IMR-90 (cell line): Measurements from ENCODE around the gene ABCA4. TPM values are rescaled to one million over a fixed set of nuclear protein-coding genes. Genes with fewer than 3 reads are reported as not detected.

Experiments
- ATAC-seq: fragments of 200-7000 bp; cut with Tn5 transposase; 2 replicates; pipeline ENCODE4 v1.9.1; 2020; ENCODE audit warnings: low read depth, mild to moderate bottlenecking, moderate library complexity
- BruUV-seq: library from RNA; stranded (reverse); fragments of 400-500 nt; replicated peaks from 2 replicates; lab custom pipeline; 2021; lab: Mats Ljungman, UMichigan
- CTCF ChIA-PET: fragments of 300-600 bp; formaldehyde crosslinking; extraction: SDS; loops from one replicate; lab custom pipeline; 2021; ENCODE audit warnings: antibody characterized with exemption; lab: Yijun Ruan, JAX
- POLR2A ChIA-PET: fragments of 300-600 bp; sonication (Branson Sonifier 250); formaldehyde crosslinking; loops from one replicate; lab custom pipeline; 2022; ENCODE audit warnings: antibody characterized with exemption; ENCODE audit not compliant: unreplicated experiment; lab: Charles Lee
- DNase-seq: peaks from one replicate; pipeline ENCODE4 v3.0.0; 2013
- H2AFZ ChIP-seq: replicated peaks from 2 replicates; pipeline ENCODE3; 2013; ENCODE audit warnings: low read length, mild to moderate bottlenecking; ENCODE audit not compliant: poor library complexity
- H2AK5ac ChIP-seq: 2 replicates; pipeline ENCODE4 v1.6.1; 2013; ENCODE audit warnings: low read depth, low read length, inconsistent platforms
- H2AK9ac ChIP-seq: replicated peaks from 2 replicates; pipeline ENCODE3; 2013; ENCODE audit warnings: mild to moderate bottlenecking, low read depth, low read length, moderate library complexity; ENCODE audit not compliant: poor library complexity
- H2BK120ac ChIP-seq: 2 replicates; pipeline ENCODE4 v1.6.1; 2013; ENCODE audit warnings: low read depth, low read length, inconsistent platforms
- H2BK15ac ChIP-seq: 3 replicates; pipeline ENCODE4 v1.6.1; 2013; ENCODE audit warnings: low read depth, low read length, inconsistent platforms
- H2BK20ac ChIP-seq: 2 replicates; pipeline ENCODE4 v1.6.1; 2013; ENCODE audit warnings: low read depth, mild to moderate bottlenecking, inconsistent platforms, low read length, moderate library complexity
- H2BK5ac ChIP-seq: 2 replicates; pipeline ENCODE4 v1.6.1; 2013; ENCODE audit warnings: mild to moderate bottlenecking, low read depth, low read length, inconsistent platforms; ENCODE audit not compliant: poor library complexity, severe bottlenecking
- H3K14ac ChIP-seq: replicated peaks from 2 replicates; pipeline ENCODE4 v1.6.1; 2013; ENCODE audit warnings: low read depth, low read length, inconsistent platforms
- H3K18ac ChIP-seq: 2 replicates; pipeline ENCODE4 v1.6.1; 2013; ENCODE audit warnings: low read depth, low read length, control low read depth
- H3K23ac ChIP-seq: 2 replicates; pipeline ENCODE4 v1.6.1; 2013; ENCODE audit warnings: low read depth, low read length, inconsistent platforms
- H3K27ac ChIP-seq: 2 replicates; pipeline ENCODE4 v1.5.1; 2013; ENCODE audit warnings: mild to moderate bottlenecking, control low read depth, low read length; ENCODE audit not compliant: insufficient read depth
- H3K27me3 ChIP-seq: 2 replicates; pipeline ENCODE4 v1.6.1; 2013; ENCODE audit warnings: low read length; ENCODE audit not compliant: control insufficient read depth, insufficient read depth
- H3K36me3 ChIP-seq: 2 replicates; pipeline ENCODE4 v1.6.1; 2013; ENCODE audit warnings: low read length, mixed read lengths; ENCODE audit not compliant: control insufficient read depth, insufficient read depth
- H3K4ac ChIP-seq: 2 replicates; pipeline ENCODE4 v1.6.1; 2013; ENCODE audit warnings: low read depth, low read length, inconsistent platforms
- H3K4me1 ChIP-seq: 2 replicates; pipeline ENCODE4 v1.6.1; 2013; ENCODE audit warnings: low read length, mixed read lengths; ENCODE audit not compliant: control insufficient read depth, insufficient read depth
- H3K4me2 ChIP-seq: 2 replicates; pipeline ENCODE4 v1.6.1; 2013; ENCODE audit warnings: low read depth, mild to moderate bottlenecking, control low read depth, low read length, moderate library complexity
- H3K4me3 ChIP-seq: 2 replicates; pipeline ENCODE4 v1.5.1; 2013; ENCODE audit warnings: low read depth, mild to moderate bottlenecking, control low read depth, low read length, moderate library complexity; ENCODE audit not compliant: insufficient read depth
- H3K56ac ChIP-seq: 2 replicates; pipeline ENCODE4 v1.6.1; 2013; ENCODE audit warnings: low read length, inconsistent platforms; ENCODE audit not compliant: insufficient read depth; ENCODE audit errors: extremely low read depth
- H3K79me1 ChIP-seq, 2 experiments: 2 replicates each; pipeline ENCODE4 v1.6.1; 2013; ENCODE audit warnings: low read length in 2 of 2, inconsistent platforms in 1 of 2, low read depth in 1 of 2
- H3K9ac ChIP-seq: 2 replicates; pipeline ENCODE4 v1.6.1; 2013; ENCODE audit warnings: low read depth, low read length, control low read depth
- H3K9me1 ChIP-seq: 2 replicates; pipeline ENCODE4 v1.6.1; 2013; ENCODE audit warnings: low read length, inconsistent platforms; ENCODE audit not compliant: insufficient read depth
- H3K9me3 ChIP-seq: 2 replicates; pipeline ENCODE4 v1.6.1; 2013; ENCODE audit warnings: low read length; ENCODE audit not compliant: control insufficient read depth, insufficient read depth
- H4K20me1 ChIP-seq: 2 replicates; pipeline ENCODE4 v1.6.1; 2013; ENCODE audit warnings: low read length, inconsistent platforms; ENCODE audit not compliant: insufficient read depth
- H4K5ac ChIP-seq: 2 replicates; pipeline ENCODE4 v1.6.1; 2013; ENCODE audit warnings: mild to moderate bottlenecking, low read depth, low read length, control low read depth
- H4K8ac ChIP-seq, 2 experiments: 2 replicates each; pipeline ENCODE4 v1.6.1; 2013; ENCODE audit warnings: low read depth in 2 of 2, low read length in 2 of 2, control low read depth in 1 of 2, inconsistent platforms in 1 of 2
- H4K91ac ChIP-seq: 2 replicates; pipeline ENCODE4 v1.6.1; 2013; ENCODE audit warnings: low read depth, low read length, inconsistent platforms; ENCODE audit not compliant: insufficient read depth
- CHD1 ChIP-seq: IDR thresholded peaks from 2 replicates; pipeline ENCODE4 v1.6.1; 2012; ENCODE audit warnings: low read depth, low read length, improper control_type of control experiment
- MXI1 ChIP-seq: IDR thresholded peaks from 2 replicates; pipeline ENCODE4 v1.6.1; 2012; ENCODE audit warnings: low read depth, mild to moderate bottlenecking, low read length, moderate library complexity, borderline replicate concordance
- POLR2A ChIP-seq: IDR thresholded peaks from 2 replicates; pipeline ENCODE4 v1.6.1; 2012; ENCODE audit warnings: mild to moderate bottlenecking, low read depth, low read length
- RCOR1 ChIP-seq: IDR thresholded peaks from 2 replicates; pipeline ENCODE4 v1.6.1; 2012; ENCODE audit warnings: mild to moderate bottlenecking, low read length, improper control_type of control experiment; ENCODE audit not compliant: insufficient replicate concordance
- SMC3 ChIP-seq: fragments of 150-350 bp; IDR thresholded peaks from 2 replicates; pipeline ENCODE4 v1.6.1; 2016; ENCODE audit warnings: low read depth, mild to moderate bottlenecking, antibody characterized with exemption, low read length, moderate library complexity
- WGBS, 2 experiments: methylation state at CpG; one replicate each; pipeline versions ENCODE4 v1.1.5 to v1.1.7; 2013; ENCODE audit warnings: missing lambda C conversion rate in 2 of 2; ENCODE audit not compliant: insufficient read length in 1 of 2; ENCODE audit errors: extremely low coverage in 2 of 2; 5-methylcytosine and 5-hydroxymethylcytosine counted together
- dilution Hi-C: fragments of 300-500 bp; cut with HindIII; formaldehyde crosslinking; loops from one replicate; pipeline ENCODE4 v1.14.3; 2018; ENCODE audit warnings: low sequenced_read_pairs; ENCODE audit not compliant: unreplicated experiment
- in situ Hi-C: fragments of 300-500 bp; cut with MboI; formaldehyde crosslinking; loops from 3 replicates; pipeline ENCODE4 v1.14.3; 2019; ENCODE audit warnings: low sequenced_read_pairs, inconsistent platforms, mixed read lengths
- intact Hi-C: fragments of 100-400 bp; cut with micrococcal nuclease; formaldehyde crosslinking; loops from 2 replicates; pipeline ENCODE4 v1.10.0; 2022
- polyA plus RNA-seq, 3 experiments: library from polyadenylated mRNA; depleted of rRNA; stranded (reverse); fragments of >200 nt; gene quantifications; 2 replicates each; pipeline ENCODE4 v1.2.3, GENCODE V29; 2012; ENCODE audit warnings: low replicate concordance in 1 of 3
- total RNA-seq: library from RNA; depleted of rRNA; stranded (reverse); fragments of >200 nt; gene quantifications from 2 replicates; pipeline ENCODE4 v1.2.3, GENCODE V29; 2012
- TF ChIP-seq, protein P1 (sequence below): fragments of 150-350 bp; IDR thresholded peaks from 2 replicates; pipeline ENCODE4 v1.6.1; 2017; ENCODE audit warnings: mild to moderate bottlenecking, antibody characterized with exemption, low read length, low read depth
- TF ChIP-seq, protein P2 (sequence below): conservative IDR thresholded peaks from 2 replicates; pipeline ENCODE4 v1.5.1; 2012; ENCODE audit warnings: mild to moderate bottlenecking, low read depth, low read length, improper control_type of control experiment

Gene ABCA4
- total and polyA plus RNA-seq, 2 of the 4 experiments (the other 2 are of a cell fraction): under 0.01 to 0.36 TPM

DNA sequence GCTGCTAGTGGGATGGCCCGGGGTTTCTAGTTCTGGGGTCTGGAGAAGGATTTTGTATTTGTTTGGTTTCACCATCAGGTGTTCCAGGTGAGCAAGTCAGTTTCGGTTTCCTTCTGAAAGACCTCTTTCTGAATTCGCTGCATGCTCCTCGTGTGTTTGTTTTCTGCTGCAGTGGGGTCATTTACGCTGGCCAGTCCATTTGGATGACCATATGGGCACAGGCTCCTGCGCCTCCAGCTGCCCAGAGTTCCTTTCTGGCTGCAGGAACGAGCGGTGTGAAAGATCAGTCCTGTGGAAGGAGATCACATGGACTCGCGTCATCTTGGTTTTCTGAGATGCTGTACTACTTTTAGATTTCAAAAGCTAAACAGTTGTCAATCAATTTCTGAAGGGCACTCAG, 128.0 kb downstream of the ABCA4 start:
- POLR2A ChIA-PET: no interaction called here

More for the DNA sequence above, 128.0 kb downstream of the ABCA4 start:
- DNase-seq (no peak), ATAC-seq (no peak)
- H3K9me1 ChIP-seq: no peaks in the 10 kb centered on the region
- H4K91ac ChIP-seq: no peak overlapping the region
- no peaks in the 10 kb centered on the region for H3K36me3 ChIP-seq
- dilution Hi-C loops (no loop called here), intact Hi-C loops (no loop called here), in situ Hi-C loops (no loop called here)
- no TSS peak for BruUV-seq
- no peak overlapping the region for H2AK9ac ChIP-seq
- no peak overlapping the region for H3K27ac ChIP-seq
- 93% methylated on average over 5 of the region's 10 CpGs; no CpG with 5 or more reads in 1 of the 2 experiments for WGBS, 2 experiments
- no peak overlapping the region for H2AFZ ChIP-seq
- no peak for TF ChIP-seq RCOR1
- TF ChIP-seq, protein P1, sequence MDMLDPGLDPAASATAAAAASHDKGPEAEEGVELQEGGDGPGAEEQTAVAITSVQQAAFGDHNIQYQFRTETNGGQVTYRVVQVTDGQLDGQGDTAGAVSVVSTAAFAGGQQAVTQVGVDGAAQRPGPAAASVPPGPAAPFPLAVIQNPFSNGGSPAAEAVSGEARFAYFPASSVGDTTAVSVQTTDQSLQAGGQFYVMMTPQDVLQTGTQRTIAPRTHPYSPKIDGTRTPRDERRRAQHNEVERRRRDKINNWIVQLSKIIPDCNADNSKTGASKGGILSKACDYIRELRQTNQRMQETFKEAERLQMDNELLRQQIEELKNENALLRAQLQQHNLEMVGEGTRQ: no peak
- TF ChIP-seq POLR2A: no peak
- TF ChIP-seq CHD1: no peak
- no peak for TF ChIP-seq SMC3
- TF ChIP-seq, protein P2, sequence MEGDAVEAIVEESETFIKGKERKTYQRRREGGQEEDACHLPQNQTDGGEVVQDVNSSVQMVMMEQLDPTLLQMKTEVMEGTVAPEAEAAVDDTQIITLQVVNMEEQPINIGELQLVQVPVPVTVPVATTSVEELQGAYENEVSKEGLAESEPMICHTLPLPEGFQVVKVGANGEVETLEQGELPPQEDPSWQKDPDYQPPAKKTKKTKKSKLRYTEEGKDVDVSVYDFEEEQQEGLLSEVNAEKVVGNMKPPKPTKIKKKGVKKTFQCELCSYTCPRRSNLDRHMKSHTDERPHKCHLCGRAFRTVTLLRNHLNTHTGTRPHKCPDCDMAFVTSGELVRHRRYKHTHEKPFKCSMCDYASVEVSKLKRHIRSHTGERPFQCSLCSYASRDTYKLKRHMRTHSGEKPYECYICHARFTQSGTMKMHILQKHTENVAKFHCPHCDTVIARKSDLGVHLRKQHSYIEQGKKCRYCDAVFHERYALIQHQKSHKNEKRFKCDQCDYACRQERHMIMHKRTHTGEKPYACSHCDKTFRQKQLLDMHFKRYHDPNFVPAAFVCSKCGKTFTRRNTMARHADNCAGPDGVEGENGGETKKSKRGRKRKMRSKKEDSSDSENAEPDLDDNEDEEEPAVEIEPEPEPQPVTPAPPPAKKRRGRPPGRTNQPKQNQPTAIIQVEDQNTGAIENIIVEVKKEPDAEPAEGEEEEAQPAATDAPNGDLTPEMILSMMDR: no peak
- TF ChIP-seq MXI1: no peak
- peaks cover 12% of the 10 kb centered on the region for H3K27me3 ChIP-seq
- no peak overlapping the region for H2BK15ac ChIP-seq
- H4K20me1 ChIP-seq: no peaks in the 10 kb centered on the region
- H3K4me2 ChIP-seq: no peak overlapping the region
- CTCF ChIA-PET: interaction anchor here (0.6 to 1.2 kb wide), 4 partner anchors 13 to 230 kb away, joined by 3 to 4 read pairs (median 4); partner anchors contain the start of gene GCLM
- no peak overlapping the region for H2AK5ac ChIP-seq
- no peaks in the 10 kb centered on the region for H3K79me1 ChIP-seq
- no peak overlapping the region for H4K5ac ChIP-seq
- no peak overlapping the region for H3K4me3 ChIP-seq
- no peak overlapping the region for H3K14ac ChIP-seq
- no peak overlapping the region for H3K4ac ChIP-seq
- no peak overlapping the region for H3K56ac ChIP-seq
- H3K23ac ChIP-seq: no peak overlapping the region
- no peak overlapping the region for H3K18ac ChIP-seq
- no peak overlapping the region for H2BK120ac ChIP-seq
- no peak overlapping the region for H2BK5ac ChIP-seq
- H3K4me1 ChIP-seq: peaks cover 14% of the 10 kb centered on the region
- no peak overlapping the region for H4K8ac ChIP-seq
- H3K9me3 ChIP-seq: no peaks in the 10 kb centered on the region
- H3K9ac ChIP-seq: no peak overlapping the region
- no peak overlapping the region for H2BK20ac ChIP-seq
